Measurements from ENCODE around the gene PPIL6. TPM values are rescaled to one million over a fixed set of nuclear protein-coding genes. Genes with fewer than 3 reads are reported as not detected.
"Not testable (repeated sequence)": the region's sequence is repeated elsewhere in the genome, so short reads cannot be mapped to it uniquely, and the experiment has no call there.

PPIL6 gene
- total and polyA plus RNA-seq, 2 donors (not counting 1 experiment from before 2014, with no cell fraction given): 0.85 to 1.8 TPM

DNA sequence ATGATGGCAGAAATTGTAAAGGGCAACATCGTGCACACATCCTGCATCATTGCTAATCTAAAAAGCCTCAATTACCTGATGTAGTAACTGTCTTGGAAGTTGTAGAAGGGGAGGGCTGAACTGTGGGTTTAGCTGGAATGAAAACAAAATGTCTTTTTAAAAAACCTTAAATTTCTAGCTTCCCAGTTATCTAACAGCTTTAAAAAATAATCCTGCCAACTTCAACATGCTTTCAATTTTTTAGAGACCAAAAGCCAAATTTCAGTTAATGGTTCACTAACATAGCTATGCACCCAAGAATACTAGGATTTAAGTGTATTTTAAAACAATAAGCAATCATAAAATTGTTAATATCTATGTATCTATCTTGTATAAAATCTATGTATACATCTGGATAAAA lies 70.1 kb downstream of the PPIL6 start:
- no CpG with 5 or more reads among the region's 1 CpG for whole genome bisulfite sequencing (ENCODE audit: insufficient coverage)
- H2AFZ ChIP-seq (ENCODE audit: insufficient read depth, low read depth, low read length, poor library complexity, severe bottlenecking): no peak overlapping the region
- H3K4me3 ChIP-seq (ENCODE audit: control extremely low read depth in 1 of 5, extremely low read depth in 1 of 5, insufficient read depth in 1 of 5, low read depth in 2 of 5, low read length in 4 of 5): no peak overlapping the region
- ChIA-PET POLR2A (no interaction called here), CTCF (interaction anchor here (0.6 to 2.0 kb wide), 6 partner anchors 15 to 669 kb away, joined by 3 to 6 read pairs (median 4); no protein-coding TSS in a partner anchor)
- intact Hi-C loops (cut with micrococcal nuclease): no loop called here
- peaks cover 13 to 90% of the 10 kb centered on the region in 2 experiments for H3K36me3 ChIP-seq (replicated peaks in 1 of 2; ENCODE audit: control extremely low read depth in 1 of 2, control insufficient read depth in 1 of 2, extremely low read depth in 1 of 2, insufficient read depth in 2 of 2, low read length in 1 of 2)
- H3K27ac Mint-ChIP-seq: no peak overlapping the region
- TF ChIP-seq EZH2 (IDR thresholded peaks at IDR 0.05; ENCODE audit: borderline replicate concordance, insufficient read depth, low read depth, low read length, poor library complexity, severe bottlenecking): no peak
- TF ChIP-seq, protein P1, sequence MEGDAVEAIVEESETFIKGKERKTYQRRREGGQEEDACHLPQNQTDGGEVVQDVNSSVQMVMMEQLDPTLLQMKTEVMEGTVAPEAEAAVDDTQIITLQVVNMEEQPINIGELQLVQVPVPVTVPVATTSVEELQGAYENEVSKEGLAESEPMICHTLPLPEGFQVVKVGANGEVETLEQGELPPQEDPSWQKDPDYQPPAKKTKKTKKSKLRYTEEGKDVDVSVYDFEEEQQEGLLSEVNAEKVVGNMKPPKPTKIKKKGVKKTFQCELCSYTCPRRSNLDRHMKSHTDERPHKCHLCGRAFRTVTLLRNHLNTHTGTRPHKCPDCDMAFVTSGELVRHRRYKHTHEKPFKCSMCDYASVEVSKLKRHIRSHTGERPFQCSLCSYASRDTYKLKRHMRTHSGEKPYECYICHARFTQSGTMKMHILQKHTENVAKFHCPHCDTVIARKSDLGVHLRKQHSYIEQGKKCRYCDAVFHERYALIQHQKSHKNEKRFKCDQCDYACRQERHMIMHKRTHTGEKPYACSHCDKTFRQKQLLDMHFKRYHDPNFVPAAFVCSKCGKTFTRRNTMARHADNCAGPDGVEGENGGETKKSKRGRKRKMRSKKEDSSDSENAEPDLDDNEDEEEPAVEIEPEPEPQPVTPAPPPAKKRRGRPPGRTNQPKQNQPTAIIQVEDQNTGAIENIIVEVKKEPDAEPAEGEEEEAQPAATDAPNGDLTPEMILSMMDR (IDR thresholded peaks at IDR 0.05): no peak
- peaks cover 59% of the 10 kb centered on the region for H4K20me1 ChIP-seq (ENCODE audit: control insufficient read depth, insufficient read depth, low read length, poor library complexity, severe bottlenecking)
- no peaks in the 10 kb centered on the region for H3K9me3 Mint-ChIP-seq (ENCODE audit: insufficient read depth)
- H3K4me1 Mint-ChIP-seq: peaks cover 28% of the 10 kb centered on the region
- H3K9ac ChIP-seq (ENCODE audit: low read length): no peak overlapping the region
- ATAC-seq (ENCODE audit: low read depth) (no peak), DNase-seq (no peak)
- H3K9me3 ChIP-seq (ENCODE audit: control extremely low read depth in 1 of 3, control insufficient read depth in 2 of 3, insufficient read depth in 1 of 3, low read length in 2 of 3): no peaks in the 10 kb centered on the region
- peaks cover 60% of the 10 kb centered on the region for H3K79me2 ChIP-seq (ENCODE audit: control insufficient read depth, insufficient read depth, low read length)
- peaks cover 17 to 18% of the 10 kb centered on the region in 2 donors for H3K4me1 ChIP-seq (ENCODE audit: control insufficient read depth in 2 of 2, insufficient read depth in 2 of 2, low read length in 2 of 2)
- no peak overlapping the region for H3K4me3 Mint-ChIP-seq
- H3K27me3 Mint-ChIP-seq: no peaks in the 10 kb centered on the region
- no peak overlapping the region for H3K4me2 ChIP-seq (replicated peaks; ENCODE audit: low read depth, low read length, poor library complexity, severe bottlenecking)
- H3K27ac ChIP-seq (ENCODE audit: low read length in 2 of 2): no peak overlapping the region
- H3K27me3 ChIP-seq (replicated peaks in 1 of 4; ENCODE audit: control extremely low read depth in 1 of 4, control insufficient read depth in 3 of 4, insufficient read depth in 4 of 4, low read length in 3 of 4): no peaks in the 10 kb centered on the region

DNA sequence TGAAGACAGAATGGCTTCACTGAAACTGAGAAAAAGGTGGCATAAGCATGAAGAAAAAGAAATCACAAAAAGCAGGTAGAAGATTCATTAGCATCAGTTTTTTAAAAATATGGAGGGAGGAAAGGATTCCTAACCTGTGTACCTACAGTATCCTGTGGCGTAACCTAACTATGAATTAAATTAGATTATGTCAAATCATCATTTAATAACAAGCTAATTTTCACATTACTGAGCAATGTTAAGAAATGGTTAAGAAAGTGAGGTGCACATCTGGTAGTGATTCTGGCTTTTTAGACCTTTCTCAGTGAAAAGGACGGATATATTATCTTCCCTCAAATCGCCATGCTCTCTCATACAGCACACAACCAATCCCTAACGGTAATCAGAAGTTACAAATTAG lies 70.7 kb downstream of the PPIL6 start:
- no CpG with 5 or more reads among the region's 4 CpGs for WGBS (ENCODE audit: insufficient coverage)
- H3K9ac ChIP-seq (ENCODE audit: low read length): no peak overlapping the region
- H4K20me1 ChIP-seq (ENCODE audit: control insufficient read depth, insufficient read depth, low read length, poor library complexity, severe bottlenecking): peaks cover 56% of the 10 kb centered on the region
- no peak for DNase-seq
- H3K27me3 Mint-ChIP-seq: no peaks in the 10 kb centered on the region
- no peak overlapping the region for H3K4me3 ChIP-seq (ENCODE audit: control extremely low read depth in 1 of 5, extremely low read depth in 1 of 5, insufficient read depth in 1 of 5, low read depth in 2 of 5, low read length in 4 of 5)
- no peak overlapping the region for H3K4me2 ChIP-seq (replicated peaks; ENCODE audit: low read depth, low read length, poor library complexity, severe bottlenecking)
- POLR2A ChIA-PET: no interaction called here
- H3K36me3 ChIP-seq (replicated peaks in 1 of 2; ENCODE audit: control extremely low read depth in 1 of 2, control insufficient read depth in 1 of 2, extremely low read depth in 1 of 2, insufficient read depth in 2 of 2, low read length in 1 of 2): peaks cover 13 to 90% of the 10 kb centered on the region in 2 experiments
- no peaks in the 10 kb centered on the region for H3K9me3 Mint-ChIP-seq (ENCODE audit: insufficient read depth)
- H3K27ac Mint-ChIP-seq: no peak overlapping the region
- H3K27ac ChIP-seq (ENCODE audit: low read length in 2 of 2): no peak overlapping the region
- no peak overlapping the region for H3K4me3 Mint-ChIP-seq
- H3K9me3 ChIP-seq (ENCODE audit: control extremely low read depth in 1 of 3, control insufficient read depth in 2 of 3, insufficient read depth in 1 of 3, low read length in 2 of 3): peaks cover 0 to 1% (median 0%) of the 10 kb centered on the region in 3 donors
- H2AFZ ChIP-seq (ENCODE audit: insufficient read depth, low read depth, low read length, poor library complexity, severe bottlenecking): no peak overlapping the region
- no peaks in the 10 kb centered on the region for H3K27me3 ChIP-seq (replicated peaks in 1 of 4; ENCODE audit: control extremely low read depth in 1 of 4, control insufficient read depth in 3 of 4, insufficient read depth in 4 of 4, low read length in 3 of 4)
- CTCF ChIA-PET: interaction anchor here (0.6 to 2.0 kb wide), 4 partner anchors 16 to 669 kb away, joined by 3 to 5 read pairs (median 4); no protein-coding TSS in a partner anchor
- TF ChIP-seq, protein P1 (IDR thresholded peaks at IDR 0.05): no peak
- no peak for TF ChIP-seq EZH2 (IDR thresholded peaks at IDR 0.05; ENCODE audit: borderline replicate concordance, insufficient read depth, low read depth, low read length, poor library complexity, severe bottlenecking)
- ATAC-seq (ENCODE audit: low read depth): no peak
- intact Hi-C loops (cut with micrococcal nuclease): no loop called here
- peaks cover 28% of the 10 kb centered on the region for H3K4me1 Mint-ChIP-seq
- H3K79me2 ChIP-seq (ENCODE audit: control insufficient read depth, insufficient read depth, low read length): peaks cover 54% of the 10 kb centered on the region
- H3K4me1 ChIP-seq (ENCODE audit: control insufficient read depth in 2 of 2, insufficient read depth in 2 of 2, low read length in 2 of 2): peaks cover 17% of the 10 kb centered on the region in 2 donors

DNA sequence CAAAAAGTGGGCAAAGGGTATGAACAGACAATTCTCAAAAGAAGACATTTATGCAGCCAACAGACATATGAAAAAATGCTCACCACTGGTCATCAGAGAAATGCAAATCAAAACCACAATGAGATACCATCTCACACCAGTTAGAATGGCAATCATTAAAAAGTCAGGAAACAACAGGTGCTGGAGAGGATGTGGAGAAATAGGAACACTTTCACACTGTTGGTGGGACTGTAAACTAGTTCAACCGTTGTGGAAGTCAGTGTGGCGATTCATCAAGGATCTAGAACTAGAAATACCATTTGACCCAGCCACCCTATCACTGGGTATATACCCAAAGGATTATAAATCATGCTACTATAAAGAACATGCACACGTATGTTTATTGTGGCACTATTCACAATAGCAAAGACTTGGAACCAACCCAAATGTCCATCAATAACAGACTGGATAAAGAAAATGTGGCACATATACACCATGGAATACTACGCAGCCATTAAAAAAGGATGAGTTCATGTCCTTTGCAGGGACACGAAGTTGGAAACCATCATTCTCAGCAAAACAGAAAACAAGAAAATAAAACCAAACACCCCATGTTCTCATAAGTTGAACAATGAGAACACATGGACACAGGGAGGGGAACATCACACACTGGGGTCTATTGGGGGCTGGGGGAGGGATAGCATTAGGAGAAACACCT lies 75.9 kb downstream of the PPIL6 start:
- H3K4me3 ChIP-seq (ENCODE audit: control extremely low read depth in 1 of 5, extremely low read depth in 1 of 5, insufficient read depth in 1 of 5, low read depth in 2 of 5, low read length in 4 of 5); ATAC-seq (ENCODE audit: low read depth); H2AFZ ChIP-seq (ENCODE audit: insufficient read depth, low read depth, low read length, poor library complexity, severe bottlenecking); H3K9me3 Mint-ChIP-seq (ENCODE audit: insufficient read depth); H3K4me2 ChIP-seq (replicated peaks; ENCODE audit: low read depth, low read length, poor library complexity, severe bottlenecking); intact Hi-C loops (cut with micrococcal nuclease); H3K9ac ChIP-seq (ENCODE audit: low read length); DNase-seq; H3K27ac ChIP-seq (ENCODE audit: low read length in 2 of 2); H3K9me3 ChIP-seq (ENCODE audit: control extremely low read depth in 1 of 3, control insufficient read depth in 2 of 3, insufficient read depth in 1 of 3, low read length in 2 of 3); H3K4me1 ChIP-seq (ENCODE audit: control insufficient read depth in 2 of 2, insufficient read depth in 2 of 2, low read length in 2 of 2); H3K4me3 Mint-ChIP-seq; POLR2A ChIA-PET; H3K27me3 Mint-ChIP-seq; H3K27me3 ChIP-seq (replicated peaks in 1 of 4; ENCODE audit: control extremely low read depth in 1 of 4, control insufficient read depth in 3 of 4, insufficient read depth in 4 of 4, low read length in 3 of 4); H3K27ac Mint-ChIP-seq: not testable (repeated sequence)
- CTCF ChIA-PET: interaction anchor here (1.4 to 1.6 kb wide), 2 partner anchors 18 to 673 kb away, joined by 3 read pairs; partner anchors contain the start of gene CD164
- peaks cover 59% of the 10 kb centered on the region for H4K20me1 ChIP-seq (ENCODE audit: control insufficient read depth, insufficient read depth, low read length, poor library complexity, severe bottlenecking)
- peaks cover 3 to 70% of the 10 kb centered on the region in 2 experiments for H3K36me3 ChIP-seq (replicated peaks in 1 of 2; ENCODE audit: control extremely low read depth in 1 of 2, control insufficient read depth in 1 of 2, extremely low read depth in 1 of 2, insufficient read depth in 2 of 2, low read length in 1 of 2)
- WGBS (ENCODE audit: insufficient coverage): 88% methylated on average over 1 of the region's 5 CpGs
- peaks cover 34% of the 10 kb centered on the region for H3K79me2 ChIP-seq (ENCODE audit: control insufficient read depth, insufficient read depth, low read length)
- peaks cover 15% of the 10 kb centered on the region for H3K4me1 Mint-ChIP-seq
